LoVo (cell line): Measurements from ENCODE around the gene STARD7.
"Not testable (repeated sequence)": the region's sequence is repeated elsewhere in the genome, so short reads cannot be mapped to it uniquely, and the experiment has no call there.

Experiments used
- DNase-seq: peaks from one replicate; pipeline ENCODE4 v3.0.0-alpha.2; 2016; ENCODE audit warnings: low spot score

STARD7 gene, protein sequence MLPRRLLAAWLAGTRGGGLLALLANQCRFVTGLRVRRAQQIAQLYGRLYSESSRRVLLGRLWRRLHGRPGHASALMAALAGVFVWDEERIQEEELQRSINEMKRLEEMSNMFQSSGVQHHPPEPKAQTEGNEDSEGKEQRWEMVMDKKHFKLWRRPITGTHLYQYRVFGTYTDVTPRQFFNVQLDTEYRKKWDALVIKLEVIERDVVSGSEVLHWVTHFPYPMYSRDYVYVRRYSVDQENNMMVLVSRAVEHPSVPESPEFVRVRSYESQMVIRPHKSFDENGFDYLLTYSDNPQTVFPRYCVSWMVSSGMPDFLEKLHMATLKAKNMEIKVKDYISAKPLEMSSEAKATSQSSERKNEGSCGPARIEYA

GRCh38 chr2:96208143-96209010 is at the start of gene STARD7:
TSS of gene STARD7 (minus strand) at chr2:96208827. CDS start at chr2:96208434, 393 bp downstream.
- DNase-seq = peak; percentile 97

DNA sequence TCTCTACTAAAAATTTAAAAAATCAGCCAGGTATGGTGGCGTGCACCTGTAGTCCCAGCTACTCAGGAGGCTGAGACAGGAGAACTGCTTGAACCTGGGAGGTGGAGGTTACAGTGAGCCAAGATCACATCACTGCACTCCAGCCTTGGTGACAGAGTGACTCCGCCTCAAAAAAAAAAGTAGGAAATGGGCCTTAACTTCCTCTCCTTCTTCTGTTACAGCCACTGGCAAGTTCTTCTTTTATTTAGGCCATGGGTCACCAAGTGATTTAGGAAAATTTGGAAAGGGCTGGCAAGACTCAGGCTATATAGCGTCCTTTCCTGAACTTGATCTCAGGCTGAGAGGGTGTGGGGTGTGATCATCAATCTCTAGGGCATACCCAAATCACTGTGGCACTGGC is 49.1 kb upstream of the STARD7 start:
- DNase-seq = not testable (repeated sequence)

DNA sequence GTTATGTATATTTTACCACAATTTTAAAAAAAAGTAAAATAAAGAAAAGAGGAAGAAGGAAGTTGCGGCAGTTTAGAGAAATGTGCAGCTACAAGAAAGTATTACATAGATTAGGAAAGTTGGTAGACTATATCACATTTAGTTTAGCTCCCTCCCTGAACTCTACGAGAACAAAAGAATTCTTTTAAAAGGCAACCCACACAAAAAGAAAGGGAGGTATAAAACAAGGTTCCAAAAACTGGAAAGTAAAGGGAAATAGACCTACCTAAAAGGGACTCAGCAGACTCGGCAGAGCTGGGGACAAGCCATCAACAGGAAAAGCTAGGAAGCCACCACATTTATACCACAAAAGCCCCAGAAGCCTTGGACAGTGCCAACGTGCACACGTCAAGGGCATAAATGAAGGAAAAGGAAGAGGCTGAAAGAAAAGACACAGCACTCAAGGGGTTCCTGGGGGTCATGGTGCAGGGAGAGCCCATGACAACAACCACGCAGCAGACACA is 48.0 kb upstream of the STARD7 start:
- no peak for DNase-seq

GRCh38 chr2:96254571-96254970 is 45.9 kb upstream of the STARD7 start:
- DNase-seq = no peak

DNA sequence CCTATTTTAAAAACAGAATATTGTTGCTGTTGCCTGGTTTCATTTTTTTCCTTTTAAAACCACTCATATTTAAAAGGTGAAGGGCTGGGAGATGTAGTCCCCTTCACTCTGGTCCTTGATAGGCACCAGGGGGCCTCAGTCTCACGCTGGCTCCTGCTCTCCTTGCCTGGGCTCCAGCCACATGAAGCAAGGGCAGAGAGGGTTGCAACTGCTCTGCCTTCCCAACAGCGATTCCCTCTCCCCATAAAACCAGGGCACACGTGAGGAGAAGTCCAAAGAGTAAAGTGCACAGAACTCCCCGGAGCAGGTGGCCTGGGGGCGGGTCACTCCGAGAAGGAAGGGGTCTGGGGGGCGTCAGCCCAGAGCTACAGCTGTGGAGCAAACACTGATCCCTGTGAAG is 44.4 kb upstream of the STARD7 start:
- no peak for DNase-seq

- no peak for DNase-seq
Observed at GRCh38 chr2:96252526-96252925, 43.9 kb upstream of the STARD7 start.

- no peak for DNase-seq
Observed at GRCh38 chr2:96251721-96252292, 43.2 kb upstream of the STARD7 start.

GRCh38 chr2:96250188-96250587 is 41.6 kb upstream of the STARD7 start:
- DNase-seq = no peak

GRCh38 chr2:96249654-96250053 is 41.0 kb upstream of the STARD7 start:
- no peak for DNase-seq

- DNase-seq = no peak
Observed at GRCh38 chr2:96248624-96249023, 40.0 kb upstream of the STARD7 start.

DNA sequence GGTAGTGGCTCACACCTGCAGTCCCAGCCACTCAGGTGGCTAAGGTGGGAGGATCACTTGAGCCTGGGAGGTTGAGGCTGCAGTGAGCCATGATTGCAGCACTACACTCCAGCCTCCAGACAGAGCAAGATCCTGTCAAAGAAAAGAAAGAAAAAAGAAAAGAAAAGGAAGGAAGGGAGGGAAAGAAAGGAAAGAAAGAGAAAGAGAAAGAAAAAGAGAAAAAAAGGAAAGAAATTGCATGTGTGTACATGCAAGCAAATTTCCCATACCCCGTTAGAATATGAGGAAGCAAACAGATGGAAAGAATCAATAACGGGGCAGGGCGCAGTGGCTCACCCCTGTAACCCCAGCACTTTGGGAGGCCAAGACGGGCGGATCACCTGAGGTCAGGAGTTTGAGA is 39.3 kb upstream of the STARD7 start:
- no peak for DNase-seq

GRCh38 chr2:96247009-96247408 is 38.4 kb upstream of the STARD7 start:
- DNase-seq = no peak

DNA sequence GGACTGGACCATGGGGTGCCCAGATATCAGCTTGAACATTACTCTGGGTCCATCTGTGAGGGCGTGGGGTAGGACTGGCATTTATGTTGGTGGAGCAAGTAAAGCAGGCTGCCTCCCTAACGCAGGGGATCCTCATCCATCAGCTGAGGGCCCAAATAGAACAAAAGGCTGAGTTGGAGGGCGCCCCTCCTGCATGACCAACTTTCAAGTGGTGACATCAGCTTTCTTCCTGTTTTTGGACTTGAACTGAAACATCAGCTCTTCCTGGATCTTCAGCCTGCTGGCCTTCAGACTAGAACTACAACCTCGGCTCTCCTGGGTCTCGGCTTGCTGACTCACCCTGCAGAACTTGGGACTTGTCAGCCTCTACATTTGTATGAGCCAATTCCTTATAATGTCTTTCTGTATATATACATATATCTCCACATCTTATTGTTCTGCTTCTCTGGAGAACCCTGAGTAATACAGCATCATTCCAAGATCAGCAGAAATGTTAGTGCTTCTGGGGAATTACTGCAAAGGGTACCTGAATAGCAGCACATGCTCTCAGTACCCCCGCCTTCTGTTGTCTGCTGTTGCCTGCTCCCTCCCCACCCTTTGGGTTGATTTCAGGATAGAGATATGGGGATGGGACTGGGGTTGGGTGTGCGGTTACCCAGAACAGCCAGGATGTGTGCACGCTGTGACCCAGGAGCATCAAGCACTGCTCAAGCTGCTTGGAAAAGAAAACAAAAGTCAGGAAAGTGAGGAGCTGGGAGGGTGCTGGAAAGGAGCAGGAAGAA is 37.2 kb upstream of the STARD7 start:
- DNase-seq = no peak

DNA sequence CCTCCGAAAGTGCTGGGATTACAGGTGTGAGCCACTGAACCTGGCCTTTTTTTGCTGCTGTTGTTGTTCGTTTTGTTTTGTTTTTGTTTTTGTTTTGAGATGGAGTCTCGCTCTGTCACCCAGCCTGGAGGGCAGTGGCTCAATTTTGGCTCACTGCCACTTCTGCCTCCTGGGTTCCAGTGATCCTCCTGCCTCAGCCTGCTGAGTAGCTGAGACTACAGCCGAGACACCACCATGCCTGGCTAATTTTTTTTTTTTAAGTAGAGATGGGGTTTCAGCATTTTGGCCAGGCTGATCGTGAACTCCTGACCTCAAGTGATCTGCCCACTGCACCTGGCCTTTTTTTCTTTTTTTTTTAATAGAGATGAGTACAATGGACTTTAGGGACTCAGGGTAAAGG is 35.2 kb upstream of the STARD7 start:
- no peak for DNase-seq

DNA sequence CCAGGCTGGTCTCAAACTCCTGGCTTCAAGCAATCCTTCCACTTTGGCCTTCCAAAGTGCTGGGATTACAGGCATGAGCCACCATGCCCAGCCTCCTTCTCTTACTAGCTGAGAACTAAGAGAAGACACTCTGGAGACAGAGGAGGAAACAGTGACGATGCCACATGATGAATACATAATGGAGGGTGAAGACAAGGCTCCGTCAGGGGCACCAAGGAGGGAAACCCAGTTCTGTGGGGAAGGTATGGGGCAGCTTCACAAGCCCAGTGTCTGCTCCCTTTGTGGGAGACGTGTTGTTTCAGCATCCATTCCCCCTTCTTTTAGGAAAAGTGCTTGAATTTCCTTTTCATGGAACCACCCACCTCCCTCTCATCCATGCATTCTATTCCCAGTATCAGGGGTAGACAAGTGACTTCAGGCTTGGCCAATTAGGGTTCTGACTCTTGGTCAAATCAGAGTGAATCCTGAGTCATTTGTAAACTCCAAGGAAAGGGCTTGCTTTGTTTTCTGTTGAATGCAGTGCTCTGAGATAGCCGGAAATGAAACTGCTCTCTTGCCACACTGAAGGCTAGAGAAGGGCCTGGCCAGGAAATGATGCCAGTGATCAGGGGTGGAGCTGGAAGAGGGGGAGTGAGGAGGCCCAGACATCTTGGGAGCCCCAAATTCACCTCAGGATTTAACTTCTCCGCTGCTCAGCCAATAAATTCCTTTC is 33.4 kb upstream of the STARD7 start:
- no peak for DNase-seq

GRCh38 chr2:96241227-96241626 is 32.6 kb upstream of the STARD7 start:
- no peak for DNase-seq

DNA sequence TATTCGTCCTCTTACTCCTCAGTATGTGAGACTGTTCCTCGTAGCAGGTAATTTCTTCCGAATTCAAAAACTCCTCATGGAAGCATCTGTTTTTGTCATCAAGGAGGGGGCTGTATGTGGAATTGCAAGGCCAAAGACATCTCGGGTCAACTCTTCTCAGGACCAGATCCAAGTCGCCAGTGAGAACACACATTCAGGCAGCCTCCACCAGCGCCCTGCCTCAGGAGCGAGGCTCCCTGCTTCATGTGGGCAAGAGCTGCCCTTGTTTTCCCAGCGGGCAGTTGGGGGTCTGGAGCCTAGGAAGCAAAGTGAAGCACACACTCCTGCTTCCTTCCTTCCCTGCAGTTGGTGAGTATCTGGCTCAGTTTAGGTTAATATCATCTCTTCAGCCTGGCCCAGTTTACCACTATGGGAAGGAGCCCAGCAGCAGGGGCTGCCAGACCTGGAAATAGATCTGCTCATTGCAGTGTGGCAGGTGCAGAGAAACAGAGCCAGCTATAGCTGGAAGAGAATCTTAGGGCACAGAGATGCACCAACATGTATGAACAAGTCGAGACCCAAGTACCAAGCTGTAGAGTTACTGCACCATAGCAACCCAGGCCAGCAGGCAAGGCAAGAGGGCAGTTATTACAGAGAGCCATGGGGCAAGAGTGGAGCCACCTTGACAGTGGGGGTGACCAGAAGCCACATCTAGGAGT is 31.9 kb upstream of the STARD7 start:
- DNase-seq = no peak

GRCh38 chr2:96239745-96240264 is 31.2 kb upstream of the STARD7 start:
- no peak for DNase-seq

DNA sequence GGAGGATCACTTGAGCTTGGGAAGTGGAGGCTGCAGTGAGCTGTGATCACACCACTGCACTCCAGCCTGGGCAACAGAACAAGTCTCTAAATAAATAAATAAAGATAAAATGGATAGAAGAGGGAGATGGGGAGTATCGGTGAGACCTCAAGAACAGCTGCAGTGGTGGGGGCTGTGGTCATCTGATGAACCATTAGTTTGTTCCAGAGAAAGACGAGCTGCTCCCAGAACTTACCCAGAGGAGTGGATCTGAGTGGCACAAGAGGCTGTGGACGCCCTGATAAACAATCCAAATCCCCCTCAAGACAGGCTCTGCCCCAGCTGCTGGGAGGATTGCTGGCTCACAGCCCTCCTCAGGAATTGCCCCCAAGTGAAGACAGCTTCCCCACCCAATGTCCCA is 30.5 kb upstream of the STARD7 start:
- DNase-seq = no peak

GRCh38 chr2:96238266-96238665 is 29.6 kb upstream of the STARD7 start:
- DNase-seq = no peak
